Upper lobe of right lung (tissue), 1 donor: ENCODE data around the gene C1orf56. TPM values are rescaled to one million over a fixed set of nuclear protein-coding genes. Genes with fewer than 3 reads are reported as not detected.
A peak's percentile ranks its signal among the peaks of the same experiment; 100 is the strongest.

ENCODE experiments used
- ATAC-seq: fragments of 200-7000 bp; cut with Tn5 transposase; one replicate; pipeline ENCODE4 v1.9.1; 2020; ENCODE audit warnings: mild to moderate bottlenecking, moderate library complexity
- DNase-seq: peaks from one replicate; pipeline ENCODE4 v3.0.0-alpha.2; 2020
- H3K27ac ChIP-seq: fragments of 200-600 bp; one replicate; pipeline ENCODE4 v1.8.0; 2022
- H3K27me3 ChIP-seq: fragments of 200-600 bp; one replicate; pipeline ENCODE4 v1.8.0; 2022; ENCODE audit warnings: mild to moderate bottlenecking
- H3K36me3 ChIP-seq: fragments of 200-600 bp; one replicate; pipeline ENCODE4 v1.8.0; 2022
- H3K4me1 ChIP-seq: fragments of 200-600 bp; one replicate; pipeline ENCODE4 v1.8.0; 2022
- H3K4me3 ChIP-seq: fragments of 200-600 bp; one replicate; pipeline ENCODE4 v1.8.0; 2022; ENCODE audit warnings: mild to moderate bottlenecking
- H3K9me3 ChIP-seq: fragments of 200-600 bp; one replicate; pipeline ENCODE4 v1.8.0; 2022
- CTCF ChIP-seq: fragments of 200-600 bp; IDR thresholded peaks from one replicate; pipeline ENCODE4 v1.8.0; 2022; ENCODE audit warnings: antibody characterized with exemption
- intact Hi-C: fragments of 100-400 bp; cut with DNase I; formaldehyde crosslinking; loops from one replicate; pipeline ENCODE4 v1.11.0; 2022
- total RNA-seq: library from RNA; stranded (reverse); fragmentation: NEBNext Ultra II Directional; extraction: Animal tissue kit (Norgen Biotek cat#: 25700); gene quantifications from one replicate; pipeline ENCODE4 v1.2.1, GENCODE V29; 2021
- donor health status: DM: no; HTN: yes; CAD: no; lungs with severe emphysema.

The C1orf56 gene
- total RNA-seq, 1 donor from 2014 or later: 3.9 TPM

GRCh38 chr1:151051356-151052009 lies 3.9 kb downstream of the C1orf56 start:
- intact Hi-C loops: no loop called here
- no peaks in the 10 kb centered on the region for H3K9me3 ChIP-seq
- H3K4me1 ChIP-seq: peaks cover 26% of the 10 kb centered on the region
- no peak for ATAC-seq
- H3K27ac ChIP-seq: no peak overlapping the region
- TF ChIP-seq CTCF: no peak
- no peak for DNase-seq
- H3K27me3 ChIP-seq: no peaks in the 10 kb centered on the region
- H3K4me3 ChIP-seq: no peak overlapping the region
- H3K36me3 ChIP-seq: peaks cover 54% of the 10 kb centered on the region

DNA sequence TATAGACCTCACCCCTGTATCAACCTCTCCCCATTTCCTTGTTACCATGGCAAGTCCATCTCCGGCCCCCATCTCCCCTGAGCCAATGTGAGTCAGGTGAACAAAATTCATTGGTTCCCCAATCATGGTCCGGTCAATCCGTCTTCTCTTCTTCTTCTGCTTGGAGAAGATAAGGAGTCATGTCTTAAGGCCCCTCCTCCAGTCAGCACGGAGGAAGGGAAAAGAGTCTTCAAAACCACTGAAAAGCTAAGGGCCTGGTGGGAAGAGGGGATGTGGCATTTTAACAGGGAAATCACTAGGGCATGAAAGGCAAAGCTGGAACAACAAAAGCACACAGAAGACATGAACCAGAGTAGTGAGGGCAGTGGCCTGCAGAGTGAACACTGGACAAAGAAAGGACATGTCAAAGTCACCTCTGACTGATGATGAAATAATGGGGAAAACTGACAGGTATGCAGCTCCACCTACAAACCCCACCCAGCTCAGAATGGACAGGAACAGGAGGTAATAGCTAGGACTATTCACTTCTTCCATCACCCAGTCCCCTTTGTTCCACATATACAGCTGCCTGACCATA lies 7.5 kb downstream of the C1orf56 start:
- H3K36me3 ChIP-seq: peaks cover 54% of the 10 kb centered on the region
- TF ChIP-seq CTCF: no peak
- no peaks in the 10 kb centered on the region for H3K9me3 ChIP-seq
- no peak overlapping the region for H3K4me3 ChIP-seq
- ATAC-seq: no peak
- no peaks in the 10 kb centered on the region for H3K27me3 ChIP-seq
- H3K4me1 ChIP-seq: peaks cover 32% of the 10 kb centered on the region
- intact Hi-C loops: no loop called here
- DNase-seq: no peak
- H3K27ac ChIP-seq: peak overlapping the region; percentile 89

GRCh38 chr1:151055581-151055980 lies 8.0 kb downstream of the C1orf56 start:
- Histone ChIP-seq H3K9me3 (no peaks in the 10 kb centered on the region), H3K4me3 (peak overlapping the region; percentile 86), H3K27ac (peak overlapping the region; percentile 89), H3K4me1 (peaks cover 37% of the 10 kb centered on the region), H3K36me3 (peaks cover 53% of the 10 kb centered on the region), H3K27me3 (no peaks in the 10 kb centered on the region)
- no peak for TF ChIP-seq CTCF
- intact Hi-C loops: no loop called here
- DNase-seq (no peak), ATAC-seq (no peak)

DNA sequence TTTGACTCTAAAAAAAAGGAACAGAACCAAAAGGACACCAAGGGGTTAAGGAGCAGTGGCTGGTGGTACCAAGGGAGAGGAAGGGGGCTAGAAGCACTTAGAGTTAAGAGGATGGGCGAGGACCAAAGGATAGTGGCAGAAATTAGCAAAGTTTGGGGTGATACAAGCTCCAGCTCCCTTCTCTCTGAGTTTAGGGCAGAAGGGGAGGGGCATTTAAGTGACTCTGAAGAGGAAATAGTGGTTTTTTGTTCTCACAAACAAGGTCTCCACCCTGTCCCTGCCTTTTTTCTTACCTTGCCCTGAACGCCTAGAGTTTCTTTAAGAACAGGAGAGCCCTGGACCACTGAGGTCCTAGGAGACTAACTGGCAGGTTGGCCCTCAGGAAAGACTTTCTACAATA lies 8.6 kb downstream of the C1orf56 start:
- ATAC-seq (no peak), DNase-seq (no peak)
- H3K4me3 ChIP-seq: peak overlapping the region; percentile 86
- H3K9me3 ChIP-seq: no peaks in the 10 kb centered on the region
- H3K36me3 ChIP-seq: peaks cover 47% of the 10 kb centered on the region
- H3K4me1 ChIP-seq: peaks cover 37% of the 10 kb centered on the region
- H3K27ac ChIP-seq: peak overlapping the region; percentile 89
- no peak for TF ChIP-seq CTCF
- intact Hi-C loops: no loop called here
- no peaks in the 10 kb centered on the region for H3K27me3 ChIP-seq

DNA sequence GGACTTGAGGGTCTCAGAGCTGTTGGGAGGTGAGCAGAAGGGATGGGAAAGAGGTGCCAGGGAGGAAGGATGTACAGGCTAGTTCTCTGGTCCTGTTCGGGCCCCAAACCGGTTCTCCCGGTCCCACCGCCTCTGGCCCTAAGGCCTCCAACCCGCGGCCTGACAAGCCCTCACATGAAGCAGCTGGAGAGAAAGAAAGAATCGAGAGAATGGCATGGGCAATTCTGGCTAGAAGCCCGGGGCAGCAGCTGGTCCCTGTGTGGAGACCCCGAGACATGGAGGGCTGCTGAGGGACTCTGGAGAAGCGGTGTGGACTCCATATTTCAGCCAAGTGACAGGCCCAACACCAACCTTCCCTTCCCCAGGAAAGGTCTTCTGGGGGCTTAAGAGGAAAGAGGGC lies 11.1 kb downstream of the C1orf56 start:
- H3K4me3 ChIP-seq: peak overlapping the region; percentile 86
- ATAC-seq (peak; percentile 56), DNase-seq (peak; percentile 91)
- TF ChIP-seq CTCF: no peak
- H3K9me3 ChIP-seq: no peaks in the 10 kb centered on the region
- H3K36me3 ChIP-seq: peaks cover 22% of the 10 kb centered on the region
- intact Hi-C loops: no loop called here
- H3K27me3 ChIP-seq: no peaks in the 10 kb centered on the region
- H3K4me1 ChIP-seq: peaks cover 37% of the 10 kb centered on the region
- H3K27ac ChIP-seq: peak overlapping the region; percentile 89
